NK-92 (cell line): ENCODE measurements around the gene NEMF.
"Not testable (repeated sequence)": the region's sequence is repeated elsewhere in the genome, so short reads cannot be mapped to it uniquely, and the experiment has no call there.

ENCODE experiments used
- DNase-seq: peaks from one replicate; lab custom pipeline; 2025; ENCODE audit not compliant: unreplicated experiment; lab: John Stamatoyannopoulos, UW

NEMF gene

GRCh38 chr14:49852301-49853157 is at the start of gene NEMF:
Gene NEMF, minus strand, starts transcription at chr14:49852788. Its CDS starts 35 bp downstream, at chr14:49852753.
- no peak for DNase-seq

- DNase-seq: no peak
Observed at GRCh38 chr14:49900973-49901372, 48.4 kb upstream of the NEMF start.

- DNase-seq: no peak
Observed at GRCh38 chr14:49898485-49898884, 45.9 kb upstream of the NEMF start.

- DNase-seq: no peak
Observed at GRCh38 chr14:49897965-49898364, 45.4 kb upstream of the NEMF start.

- DNase-seq: no peak
Observed at GRCh38 chr14:49897414-49897813, 44.8 kb upstream of the NEMF start.

- DNase-seq: no peak
Observed at GRCh38 chr14:49896966-49897365, 44.4 kb upstream of the NEMF start.

GRCh38 chr14:49896272-49896671 is 43.7 kb upstream of the NEMF start:
- DNase-seq: not testable (repeated sequence)

- no peak for DNase-seq
Observed at GRCh38 chr14:49895480-49895879, 42.9 kb upstream of the NEMF start.

- not testable (repeated sequence) for DNase-seq
Observed at GRCh38 chr14:49894214-49895107, 41.9 kb upstream of the NEMF start.

- DNase-seq: no peak
Observed at GRCh38 chr14:49893309-49894213, 41.0 kb upstream of the NEMF start.

GRCh38 chr14:49892636-49893308 is 40.2 kb upstream of the NEMF start, which contains the start of gene ARF6:
Gene ARF6, plus strand, starts transcription at chr14:49893082. Its CDS starts 655 bp downstream, at chr14:49893737.
- peak; percentile 61 for DNase-seq

- DNase-seq: no peak
Observed at GRCh38 chr14:49892301-49892635, 39.7 kb upstream of the NEMF start.

GRCh38 chr14:49888293-49888692 is 35.7 kb upstream of the NEMF start:
- DNase-seq: no peak

GRCh38 chr14:49886523-49886922 is 33.9 kb upstream of the NEMF start:
- DNase-seq: no peak

- DNase-seq: no peak
Observed at GRCh38 chr14:49882826-49883694, 30.5 kb upstream of the NEMF start.

GRCh38 chr14:49881350-49882001 is 28.9 kb upstream of the NEMF start:
- no peak for DNase-seq

- no peak for DNase-seq
Observed at GRCh38 chr14:49880267-49881064, 27.9 kb upstream of the NEMF start.

- no peak for DNase-seq
Observed at GRCh38 chr14:49879646-49880204, 27.1 kb upstream of the NEMF start.
